Measurements from ENCODE around the gene RBM6. TPM values are rescaled to one million over a fixed set of nuclear protein-coding genes. Genes with fewer than 3 reads are reported as not detected.

RBM6 gene
- total and polyA plus RNA-seq, 12 donors = 34.8 to 700 (median 82.2) TPM

- whole genome bisulfite sequencing, 4 donors = 20 to 34% (median 29%) methylated on average over 7 to 13 of the region's 13 CpGs
- no peak overlapping the region for H3K4me3 ChIP-seq
- no peaks in the 10 kb centered on the region for H3K4me1 ChIP-seq (replicated peaks in 1 of 2)
- H3K27me3 ChIP-seq = no peaks in the 10 kb centered on the region
- no peaks in the 10 kb centered on the region for H3K9me3 ChIP-seq (replicated peaks in 1 of 3)
- TF ChIP-seq, protein P1, sequence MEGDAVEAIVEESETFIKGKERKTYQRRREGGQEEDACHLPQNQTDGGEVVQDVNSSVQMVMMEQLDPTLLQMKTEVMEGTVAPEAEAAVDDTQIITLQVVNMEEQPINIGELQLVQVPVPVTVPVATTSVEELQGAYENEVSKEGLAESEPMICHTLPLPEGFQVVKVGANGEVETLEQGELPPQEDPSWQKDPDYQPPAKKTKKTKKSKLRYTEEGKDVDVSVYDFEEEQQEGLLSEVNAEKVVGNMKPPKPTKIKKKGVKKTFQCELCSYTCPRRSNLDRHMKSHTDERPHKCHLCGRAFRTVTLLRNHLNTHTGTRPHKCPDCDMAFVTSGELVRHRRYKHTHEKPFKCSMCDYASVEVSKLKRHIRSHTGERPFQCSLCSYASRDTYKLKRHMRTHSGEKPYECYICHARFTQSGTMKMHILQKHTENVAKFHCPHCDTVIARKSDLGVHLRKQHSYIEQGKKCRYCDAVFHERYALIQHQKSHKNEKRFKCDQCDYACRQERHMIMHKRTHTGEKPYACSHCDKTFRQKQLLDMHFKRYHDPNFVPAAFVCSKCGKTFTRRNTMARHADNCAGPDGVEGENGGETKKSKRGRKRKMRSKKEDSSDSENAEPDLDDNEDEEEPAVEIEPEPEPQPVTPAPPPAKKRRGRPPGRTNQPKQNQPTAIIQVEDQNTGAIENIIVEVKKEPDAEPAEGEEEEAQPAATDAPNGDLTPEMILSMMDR (IDR thresholded peaks at IDR 0.05) = peak; percentile 75 to 88 (median 84)
- no peak for TF ChIP-seq POLR2A (IDR thresholded peaks at IDR 0.05)
- H3K36me3 ChIP-seq (replicated peaks in 1 of 2) = peaks cover 0 to 44% of the 10 kb centered on the region in 2 donors
- peak; percentile 71 to 87 (median 76) for DNase-seq
- no peak overlapping the region for H3K27ac ChIP-seq
- intact Hi-C loops (cut with DNase I) = loop anchor here (2.0 to 10.0 kb wide), 4 partner anchors 69 to 163 kb away; partner anchors contain the start of genes GNAT1 (in 1 of the 2) and LSMEM2 (in 1 of the 2)
Measured at GRCh38 chr3:50121072-50122032, 181.4 kb downstream of the RBM6 start.

DNA sequence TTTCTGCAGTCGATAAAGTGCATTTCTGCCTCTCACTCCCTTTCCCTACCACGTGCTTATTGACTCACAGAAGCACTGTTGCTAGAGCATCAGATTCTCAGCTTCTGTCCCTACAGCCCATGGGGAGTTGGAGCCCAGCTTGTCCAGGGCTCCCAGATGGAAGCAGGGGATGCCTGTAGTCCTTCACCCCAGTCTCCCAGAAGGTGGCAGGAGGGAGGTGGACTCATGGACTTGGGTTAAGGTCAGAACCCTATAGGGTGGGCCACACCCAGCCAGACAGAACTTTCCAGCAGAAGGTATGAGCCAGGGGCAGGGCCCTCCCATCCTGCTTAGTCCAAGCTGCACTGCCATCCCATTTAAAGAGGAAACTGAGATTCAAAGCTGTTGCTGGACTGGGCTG lies 182.1 kb downstream of the RBM6 start:
- Histone ChIP-seq H3K27me3 (no peaks in the 10 kb centered on the region), H3K9me3 (replicated peaks in 1 of 3) (no peaks in the 10 kb centered on the region), H3K27ac (no peak overlapping the region), H3K36me3 (replicated peaks in 1 of 2) (peaks cover 0 to 36% of the 10 kb centered on the region in 2 donors), H3K4me3 (no peak overlapping the region), H3K4me1 (replicated peaks in 1 of 2) (no peaks in the 10 kb centered on the region)
- intact Hi-C loops (cut with DNase I) = loop anchor here (2.0 to 10.0 kb wide), 4 partner anchors 69 to 163 kb away; partner anchors contain the start of genes GNAT1 (in 1 of the 2) and LSMEM2 (in 1 of the 2)
- TF ChIP-seq, protein P1 (IDR thresholded peaks at IDR 0.05) = no peak
- TF ChIP-seq POLR2A (IDR thresholded peaks at IDR 0.05) = no peak
- WGBS, 4 donors = 74 to 81% (median 76%) methylated on average over 2 of the region's 2 CpGs
- no peak for DNase-seq

DNA sequence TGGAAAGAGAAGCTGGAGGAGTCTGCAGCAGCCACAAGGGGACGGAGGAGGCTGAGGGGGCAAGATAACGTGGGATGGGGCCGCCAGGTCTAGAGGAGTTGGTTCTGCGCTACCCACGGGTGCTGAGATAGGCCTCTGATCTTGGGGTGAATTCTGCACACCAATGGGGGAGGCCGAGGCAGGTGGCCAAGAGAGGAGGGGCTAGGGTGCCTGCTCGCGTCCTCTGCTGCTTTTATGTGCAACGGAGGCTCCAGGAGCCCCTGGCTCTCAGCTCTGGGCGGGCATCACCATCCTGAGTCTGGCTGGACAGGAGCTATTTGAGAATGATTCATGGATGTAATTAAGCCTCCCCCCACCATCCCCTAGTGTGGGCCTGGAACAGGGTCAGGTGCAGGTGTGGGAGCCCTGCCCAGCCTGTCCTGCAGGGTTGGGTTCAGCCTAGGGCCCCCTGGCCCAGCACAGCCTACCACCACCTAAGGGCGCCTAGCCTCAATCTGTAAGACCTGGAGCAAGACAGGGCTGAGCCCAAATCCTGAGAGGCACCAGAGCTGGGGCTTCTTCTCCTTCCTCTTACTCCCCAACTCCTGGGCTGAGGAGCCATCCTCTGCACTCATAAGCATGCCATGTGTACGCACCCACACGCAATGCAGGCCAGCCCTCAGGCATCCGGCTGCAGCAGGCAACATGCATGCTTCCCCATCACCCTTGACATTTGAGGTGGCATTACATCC lies 182.9 kb downstream of the RBM6 start:
- Histone ChIP-seq H3K27ac (no peak overlapping the region), H3K9me3 (replicated peaks in 1 of 3) (no peaks in the 10 kb centered on the region), H3K4me1 (replicated peaks in 1 of 2) (no peaks in the 10 kb centered on the region), H3K36me3 (replicated peaks in 1 of 2) (peaks cover 0 to 29% of the 10 kb centered on the region in 2 donors), H3K27me3 (no peaks in the 10 kb centered on the region), H3K4me3 (no peak overlapping the region)
- TF ChIP-seq POLR2A (IDR thresholded peaks at IDR 0.05) = no peak
- TF ChIP-seq, protein P1 (IDR thresholded peaks at IDR 0.05) = no peak
- intact Hi-C loops (cut with DNase I) = loop anchor here (2.0 to 10.0 kb wide), 4 partner anchors 68 to 162 kb away; partner anchors contain the start of genes GNAT1 (in 1 of the 2) and LSMEM2 (in 1 of the 2)
- peak in 1 of 7 donors; percentile 11 for DNase-seq
- 69 to 80% (median 73%) methylated on average over 14 of the region's 14 CpGs for WGBS, 4 donors

All from adrenal gland (tissue), 12 donors.